Pancreas (tissue), 10 donors: ENCODE measurements around the gene ACVR2B. TPM values are rescaled to one million over a fixed set of nuclear protein-coding genes. Genes with fewer than 3 reads are reported as not detected.

Experiments
- ATAC-seq, 4 donors: fragments of 200-7000 bp; cut with Tn5 transposase; one replicate each; pipeline versions ENCODE4 v1.8.0 to v1.9.1; 2020; ENCODE audit warnings: mild to moderate bottlenecking in 4 of 4, moderate library complexity in 4 of 4
- DNase-seq, 6 donors: peaks; one replicate each; pipeline ENCODE4 v3.0.0-alpha.2; 2020
- FAIRE-seq: peaks from 2 replicates; lab custom pipeline; 2012; peaks lifted over from hg19 to GRCh38; lab: Jason Lieb, UNC
- H3K27ac ChIP-seq, 4 donors: fragments of 200-600 bp; sonication (generic); 1 replicate in 3 of 4; 2 replicates in 1 of 4; pipeline versions ENCODE4 v1.5.0 to v1.8.0; 2020
- H3K27me3 ChIP-seq, 4 donors: fragments of 200-600 bp; one replicate each; pipeline ENCODE4 v1.8.0; 2021
- H3K36me3 ChIP-seq, 3 donors: fragments of 200-600 bp; sonication (generic) in 1 of 3; one replicate each; pipeline versions ENCODE4 v1.5.0 to v1.8.0; 2020 to 2021
- H3K4me1 ChIP-seq, 3 donors: fragments of 200-600 bp; one replicate each; pipeline ENCODE4 v1.8.0; 2021
- H3K4me3 ChIP-seq, 4 donors: fragments of 200-600 bp; sonication (generic) in 2 of 4; one replicate each; pipeline versions ENCODE4 v1.5.0 to v1.8.0; 2020 to 2021
- H3K9me3 ChIP-seq, 4 donors: fragments of 200-600 bp; one replicate each; pipeline ENCODE4 v1.8.0; 2021
- CTCF ChIP-seq, 4 donors: fragments of 200-600 bp; sonication (generic) in 3 of 4; IDR thresholded peaks; one replicate each; pipeline versions ENCODE4 v1.5.0 to v1.8.0; 2021; ENCODE audit warnings: antibody characterized with exemption in 4 of 4
- WGBS, 2 donors: extraction: QIAGEN DNeasy Blood & Tissue Kit; methylation state at CpG; one replicate each; pipeline ENCODE4 v1.1.7; 2013; 5-methylcytosine and 5-hydroxymethylcytosine counted together
- intact Hi-C, 3 donors: fragments of 100-400 bp; cut with DNase I; formaldehyde crosslinking; loops; one replicate each; pipeline versions ENCODE4 v1.11.1 to v1.14.2; 2022
- polyA plus RNA-seq, 2 donors: library from polyadenylated mRNA; stranded (reverse); fragments of 200-250 nt; gene quantifications; one replicate each; pipeline ENCODE4 v1.2.3, GENCODE V29; 2013
- total RNA-seq, 6 donors: library from RNA; stranded (reverse); fragmentation: NEBNext Ultra II Directional in 4 of 6; extraction: Animal tissue kit (Norgen Biotek cat#: 25700) in 4 of 6; gene quantifications; one replicate each; pipeline versions ENCODE4 v1.2.1 to v1.2.4, GENCODE V29; 2021 to 2023
- donor health status: healthy with polysubstance abuse.
- donor health status: DM: no; HTN: no; CAD: no; lungs with moderate emphysema.
- donor health status: DM: no; HTN: no; CAD: no.
- donor health status: control.
- donor health status: control.
- donor health status: Bipolar disorder and iron deficiency.
- donor health status: DM: yes; HTN: yes; CAD: no.
- donor health status: DM: no; HTN: no; CAD: no.
- donor health status: DM: no; HTN: no; CAD: no.
- donor health status: DM: yes; HTN: yes; CAD: no.

Gene ACVR2B
- total and polyA plus RNA-seq, 8 donors = 1.3 to 10.9 (median 5.1) TPM

DNA sequence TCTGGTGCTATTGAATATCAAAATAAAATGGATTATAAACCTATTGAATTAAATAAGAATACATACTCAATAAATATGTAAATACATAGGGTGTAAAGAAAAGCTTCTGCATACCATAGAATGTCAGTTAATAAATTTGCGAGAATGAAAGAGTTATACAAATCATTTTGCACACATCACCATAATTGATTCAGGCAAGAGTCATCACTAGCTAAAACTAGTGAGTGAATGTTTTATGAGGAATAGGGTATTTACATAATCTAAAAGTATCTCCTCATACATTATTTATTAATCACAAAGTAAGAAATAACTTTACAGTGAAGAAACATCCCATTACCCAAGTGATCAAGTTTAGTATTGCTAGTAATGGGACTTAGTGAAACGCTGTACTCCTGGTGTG lies 56.0 kb downstream of the ACVR2B start:
- no peaks in the 10 kb centered on the region for H3K9me3 ChIP-seq
- no peak overlapping the region for H3K4me3 ChIP-seq
- peaks cover 0 to 7% (median 2%) of the 10 kb centered on the region in 3 donors for H3K36me3 ChIP-seq
- FAIRE-seq = no peak
- no peak for ATAC-seq
- 94 to 95% methylated on average over 2 of the region's 2 CpGs for WGBS, 2 donors
- H3K27me3 ChIP-seq = no peaks in the 10 kb centered on the region
- no peaks in the 10 kb centered on the region for H3K4me1 ChIP-seq
- TF ChIP-seq CTCF (IDR thresholded peaks at IDR 0.05) = no peak
- DNase-seq = no peak
- intact Hi-C loops = no loop called here
- no peak overlapping the region for H3K27ac ChIP-seq

DNA sequence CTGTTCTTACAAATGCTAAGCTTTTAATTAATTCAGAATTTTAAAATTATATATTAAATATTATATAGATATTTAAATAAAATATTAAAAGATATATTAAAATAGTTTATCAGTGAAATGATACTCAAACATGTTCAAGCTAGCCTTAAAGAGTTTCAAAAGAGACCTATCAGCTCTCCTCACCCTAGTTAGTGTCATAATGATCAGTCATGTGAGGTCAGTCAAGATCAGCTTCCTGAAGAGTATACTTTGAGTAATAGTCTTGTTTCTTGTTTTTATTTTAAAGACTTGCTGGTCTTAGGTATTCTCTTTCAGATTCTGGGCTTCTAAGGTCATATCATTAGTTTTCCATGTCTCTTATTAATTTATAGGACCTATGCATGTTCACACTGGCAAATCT lies 56.9 kb downstream of the ACVR2B start:
- Histone ChIP-seq H3K9me3 (no peaks in the 10 kb centered on the region), H3K27ac (no peak overlapping the region), H3K27me3 (no peaks in the 10 kb centered on the region), H3K4me1 (no peaks in the 10 kb centered on the region), H3K36me3 (peaks cover 0 to 7% (median 2%) of the 10 kb centered on the region in 3 donors), H3K4me3 (no peak overlapping the region)
- FAIRE-seq (no peak), DNase-seq (no peak), ATAC-seq (no peak)
- intact Hi-C loops = no loop called here
- TF ChIP-seq CTCF (IDR thresholded peaks at IDR 0.05) = no peak

- Histone ChIP-seq H3K27me3 (no peaks in the 10 kb centered on the region), H3K4me3 (no peak overlapping the region), H3K36me3 (peaks cover 0 to 7% (median 2%) of the 10 kb centered on the region in 3 donors), H3K9me3 (no peaks in the 10 kb centered on the region), H3K4me1 (no peaks in the 10 kb centered on the region), H3K27ac (no peak overlapping the region)
- intact Hi-C loops = no loop called here
- WGBS, 2 donors = 36 to 37% methylated on average over 3 of the region's 3 CpGs
- ATAC-seq (no peak), FAIRE-seq (no peak), DNase-seq (no peak)
- no peak for TF ChIP-seq CTCF (IDR thresholded peaks at IDR 0.05)
These were observed 57.9 kb downstream of the ACVR2B start for GRCh38 chr3:38511546-38511945.

DNA sequence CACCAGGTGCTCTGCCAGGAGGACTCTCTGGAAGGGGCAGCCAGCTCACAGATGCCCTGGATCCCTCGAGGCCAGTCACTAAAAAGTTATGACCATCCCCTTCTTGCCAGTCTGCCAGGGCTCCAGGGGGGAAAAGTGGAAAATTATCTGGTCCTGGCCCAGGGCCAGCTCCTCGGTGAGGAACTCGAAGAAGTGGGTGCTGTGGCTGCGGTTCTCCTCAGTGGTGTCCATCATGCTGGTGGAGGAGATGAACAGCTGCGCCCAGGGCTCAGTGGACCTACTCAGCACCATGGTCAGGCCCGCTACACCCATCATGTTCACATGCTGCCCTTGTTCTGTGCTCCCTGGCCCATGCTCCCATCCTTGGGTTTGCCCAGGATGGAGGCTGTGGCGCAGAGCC lies 61.7 kb downstream of the ACVR2B start:
- Histone ChIP-seq H3K4me1 (no peaks in the 10 kb centered on the region), H3K27ac (no peak overlapping the region), H3K27me3 (no peaks in the 10 kb centered on the region), H3K9me3 (no peaks in the 10 kb centered on the region), H3K36me3 (no peaks in the 10 kb centered on the region), H3K4me3 (no peak overlapping the region)
- no peak for FAIRE-seq
- ATAC-seq = no peak
- no peak for DNase-seq
- 90 to 92% methylated on average over 7 of the region's 7 CpGs for WGBS, 2 donors
- intact Hi-C loops = no loop called here
- no peak for TF ChIP-seq CTCF (IDR thresholded peaks at IDR 0.05)

GRCh38 chr3:38516669-38517068 lies 63.0 kb downstream of the ACVR2B start:
- ATAC-seq (no peak), FAIRE-seq (no peak), DNase-seq (no peak)
- Histone ChIP-seq H3K27ac (no peak overlapping the region), H3K36me3 (no peaks in the 10 kb centered on the region), H3K9me3 (no peaks in the 10 kb centered on the region), H3K4me3 (no peak overlapping the region), H3K4me1 (no peaks in the 10 kb centered on the region), H3K27me3 (no peaks in the 10 kb centered on the region)
- intact Hi-C loops = no loop called here
- TF ChIP-seq CTCF (IDR thresholded peaks at IDR 0.05) = no peak
- 0 to 99% methylated on average over 1 of the region's 1 CpG for WGBS, 2 donors
